ENCODE measurements around the gene KCTD1.

DNA sequence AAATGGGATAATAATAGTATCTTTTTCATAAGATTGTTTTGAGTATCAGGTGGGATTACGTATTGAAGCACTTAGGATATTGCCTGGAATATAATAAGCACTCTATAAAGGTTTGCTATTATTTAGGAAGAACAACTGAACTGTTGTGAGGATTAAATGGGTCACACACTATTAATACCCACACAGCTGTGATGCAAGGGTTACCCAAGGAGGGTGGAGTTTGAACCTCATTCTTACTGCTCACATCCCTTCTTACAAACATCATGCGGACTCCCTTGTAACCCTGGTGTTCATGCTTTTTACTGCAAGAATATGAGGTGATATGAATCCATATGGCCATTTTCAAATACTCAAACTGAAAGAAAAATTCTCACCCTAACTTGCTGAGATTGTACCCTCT is 113.5 kb downstream of the KCTD1 start:
- TF ChIP-seq EZH2phosphoT487 (IDR thresholded peaks at IDR 0.05; ENCODE audit: borderline replicate concordance) = no peak
- TF ChIP-seq, protein P1, sequence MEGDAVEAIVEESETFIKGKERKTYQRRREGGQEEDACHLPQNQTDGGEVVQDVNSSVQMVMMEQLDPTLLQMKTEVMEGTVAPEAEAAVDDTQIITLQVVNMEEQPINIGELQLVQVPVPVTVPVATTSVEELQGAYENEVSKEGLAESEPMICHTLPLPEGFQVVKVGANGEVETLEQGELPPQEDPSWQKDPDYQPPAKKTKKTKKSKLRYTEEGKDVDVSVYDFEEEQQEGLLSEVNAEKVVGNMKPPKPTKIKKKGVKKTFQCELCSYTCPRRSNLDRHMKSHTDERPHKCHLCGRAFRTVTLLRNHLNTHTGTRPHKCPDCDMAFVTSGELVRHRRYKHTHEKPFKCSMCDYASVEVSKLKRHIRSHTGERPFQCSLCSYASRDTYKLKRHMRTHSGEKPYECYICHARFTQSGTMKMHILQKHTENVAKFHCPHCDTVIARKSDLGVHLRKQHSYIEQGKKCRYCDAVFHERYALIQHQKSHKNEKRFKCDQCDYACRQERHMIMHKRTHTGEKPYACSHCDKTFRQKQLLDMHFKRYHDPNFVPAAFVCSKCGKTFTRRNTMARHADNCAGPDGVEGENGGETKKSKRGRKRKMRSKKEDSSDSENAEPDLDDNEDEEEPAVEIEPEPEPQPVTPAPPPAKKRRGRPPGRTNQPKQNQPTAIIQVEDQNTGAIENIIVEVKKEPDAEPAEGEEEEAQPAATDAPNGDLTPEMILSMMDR (conservative IDR thresholded peaks at IDR 0.05; ENCODE audit: low read length) = no peak
